ENCODE results near the gene GSC2.
A peak's percentile ranks its signal among the peaks of the same experiment; 100 is the strongest.

Gene GSC2

GRCh38 chr22:19149991-19150390, at the start of gene GSC2:
TSS of gene GSC2 (minus strand) at chr22:19150292. CDS start at chr22:19150283, 9 bp downstream.
- no peak for DNase-seq

- DNase-seq: no peak
These were observed 49.4 kb upstream of the GSC2 start for GRCh38 chr22:19199479-19199878.

- no peak for DNase-seq
These were observed 48.1 kb upstream of the GSC2 start for GRCh38 chr22:19197997-19198865.

- DNase-seq: no peak
These were observed 46.9 kb upstream of the GSC2 start for GRCh38 chr22:19196841-19197612.

GRCh38 chr22:19195796-19196731, 46.0 kb upstream of the GSC2 start:
- DNase-seq: no peak

- DNase-seq: no peak
These were observed 44.9 kb upstream of the GSC2 start for GRCh38 chr22:19194766-19195536.

GRCh38 chr22:19193879-19194278, 43.8 kb upstream of the GSC2 start:
- DNase-seq: no peak

GRCh38 chr22:19187716-19188563, 37.8 kb upstream of the GSC2 start:
- no peak for DNase-seq

- no peak for DNase-seq
These were observed 34.3 kb upstream of the GSC2 start for GRCh38 chr22:19184276-19184997.

GRCh38 chr22:19183216-19183615, 33.1 kb upstream of the GSC2 start:
- no peak for DNase-seq

- no peak for DNase-seq
These were observed 32.5 kb upstream of the GSC2 start for GRCh38 chr22:19182472-19183157.

GRCh38 chr22:19181786-19182471, 31.8 kb upstream of the GSC2 start:
- DNase-seq: no peak

- DNase-seq: no peak
These were observed 30.8 kb upstream of the GSC2 start for GRCh38 chr22:19180740-19181410.

- DNase-seq: no peak
These were observed 30.1 kb upstream of the GSC2 start for GRCh38 chr22:19180234-19180633.

- DNase-seq: peak; percentile 59
These were observed 29.5 kb upstream of the GSC2 start for GRCh38 chr22:19179497-19180048.

GRCh38 chr22:19178657-19179496, 28.8 kb upstream of the GSC2 start, which contains the start of gene SLC25A1:
TSS of gene SLC25A1 (minus strand) at chr22:19178736. CDS start at chr22:19178673, 63 bp downstream.
- DNase-seq: peak; percentile 88

GRCh38 chr22:19178065-19178656, 28.1 kb upstream of the GSC2 start:
- DNase-seq: peak; percentile 62

Measured in CD4-positive, alpha-beta T cell treated with Interleukin-10 for 1 hour (primary cell).